ENCODE measurements around the gene RAPGEF3. TPM values are rescaled to one million over a fixed set of nuclear protein-coding genes. Genes with fewer than 3 reads are reported as not detected.

Gene RAPGEF3
- total RNA-seq, 2 experiments from 2014 or later = 1.1 to 1.4 TPM

- ChIA-PET POLR2A (interaction anchor here (0.6 kb wide), 1 partner anchor 166 kb away, joined by 5 read pairs; no protein-coding TSS in a partner anchor), CTCF (interaction anchor here (0.9 kb wide), 1 partner anchor 9 kb away, joined by 6 read pairs; no protein-coding TSS in a partner anchor)
These were observed 36.6 kb upstream of the RAPGEF3 start for GRCh38 chr12:47795121-47795813.

- POLR2A ChIA-PET = no interaction called here
- CTCF ChIA-PET = interaction anchor here (0.7 kb wide), 1 partner anchor 53 kb away, joined by 3 read pairs; no protein-coding TSS in a partner anchor
These were observed 36.0 kb upstream of the RAPGEF3 start for GRCh38 chr12:47794679-47795078.

GRCh38 chr12:47793015-47793681 is 34.5 kb upstream of the RAPGEF3 start:
- CTCF ChIA-PET = interaction anchor here (0.9 to 1.2 kb wide), 3 partner anchors 45 to 78 kb away, joined by 3 to 4 read pairs (median 3); no protein-coding TSS in a partner anchor
- POLR2A ChIA-PET = no interaction called here

GRCh38 chr12:47791874-47792273 is 33.2 kb upstream of the RAPGEF3 start:
- CTCF ChIA-PET = interaction anchor here (1.0 to 1.4 kb wide), 3 partner anchors 10 to 77 kb away, joined by 3 to 5 read pairs (median 3); no protein-coding TSS in a partner anchor
- POLR2A ChIA-PET = interaction anchor here (0.6 kb wide), 1 partner anchor 14 kb away, joined by 3 read pairs; no protein-coding TSS in a partner anchor

- CTCF ChIA-PET = interaction anchor here (1.2 to 1.6 kb wide), 3 partner anchors 10 to 25 kb away, joined by 3 to 5 read pairs (median 3); no protein-coding TSS in a partner anchor
- POLR2A ChIA-PET = interaction anchor here (1.1 kb wide), 1 partner anchor 10 kb away, joined by 6 read pairs; no protein-coding TSS in a partner anchor
These were observed 32.7 kb upstream of the RAPGEF3 start for GRCh38 chr12:47791351-47791746.

- ChIA-PET POLR2A (interaction anchor here (1.1 kb wide), 1 partner anchor 10 kb away, joined by 6 read pairs; no protein-coding TSS in a partner anchor), CTCF (interaction anchor here (0.9 to 1.6 kb wide), 3 partner anchors 11 to 49 kb away, joined by 3 read pairs; no protein-coding TSS in a partner anchor)
These were observed 32.1 kb upstream of the RAPGEF3 start for GRCh38 chr12:47790676-47791350.

GRCh38 chr12:47789712-47790489 is 31.2 kb upstream of the RAPGEF3 start:
- ChIA-PET POLR2A (interaction anchor here (0.5 kb wide), 1 partner anchor 51 kb away, joined by 4 read pairs; no protein-coding TSS in a partner anchor), CTCF (interaction anchor here (0.9 to 1.8 kb wide), 6 partner anchors 9 to 49 kb away, joined by 3 to 4 read pairs (median 3); no protein-coding TSS in a partner anchor)

GRCh38 chr12:47789141-47789540 is 30.5 kb upstream of the RAPGEF3 start:
- POLR2A ChIA-PET = interaction anchor here (0.5 kb wide), 1 partner anchor 51 kb away, joined by 4 read pairs; no protein-coding TSS in a partner anchor

GRCh38 chr12:47787596-47788319 is 29.1 kb upstream of the RAPGEF3 start:
- CTCF ChIA-PET = interaction anchor here (1.1 to 3.1 kb wide), 3 partner anchors 8 to 50 kb away, joined by 5 to 14 read pairs (median 5); no protein-coding TSS in a partner anchor
- POLR2A ChIA-PET = interaction anchor here (0.9 to 2.1 kb wide), 2 partner anchors 20 to 45 kb away, joined by 3 to 5 read pairs; no protein-coding TSS in a partner anchor

More at GRCh38 chr12:47789141-47789540, 30.5 kb upstream of the RAPGEF3 start:
- CTCF ChIA-PET = interaction anchor here (1.2 to 1.8 kb wide), 4 partner anchors 9 to 50 kb away, joined by 3 to 5 read pairs (median 4); no protein-coding TSS in a partner anchor

GRCh38 chr12:47786662-47787280 is 28.1 kb upstream of the RAPGEF3 start:
- CTCF ChIA-PET = interaction anchor here (1.1 to 3.1 kb wide), 3 partner anchors 45 to 52 kb away, joined by 3 to 14 read pairs (median 5); no protein-coding TSS in a partner anchor
- POLR2A ChIA-PET = interaction anchor here (2.1 kb wide), 1 partner anchor 21 kb away, joined by 5 read pairs; no protein-coding TSS in a partner anchor

- POLR2A ChIA-PET = no interaction called here
- CTCF ChIA-PET = interaction anchor here (1.3 to 3.1 kb wide), 3 partner anchors 10 to 53 kb away, joined by 3 to 14 read pairs (median 3); no protein-coding TSS in a partner anchor
These were observed 27.4 kb upstream of the RAPGEF3 start for GRCh38 chr12:47785887-47786661.

- ChIA-PET CTCF (interaction anchor here (1.1 to 3.1 kb wide), 5 partner anchors 10 to 54 kb away, joined by 3 to 14 read pairs (median 3); no protein-coding TSS in a partner anchor), POLR2A (interaction anchor here (0.5 kb wide), 1 partner anchor 65 kb away, joined by 4 read pairs; no protein-coding TSS in a partner anchor)
These were observed 26.6 kb upstream of the RAPGEF3 start for GRCh38 chr12:47785036-47785886.

- ChIA-PET CTCF (interaction anchor here (1.1 to 3.1 kb wide), 3 partner anchors 40 to 54 kb away, joined by 3 to 14 read pairs (median 5); no protein-coding TSS in a partner anchor), POLR2A (interaction anchor here (0.5 kb wide), 1 partner anchor 66 kb away, joined by 4 read pairs; no protein-coding TSS in a partner anchor)
These were observed 25.4 kb upstream of the RAPGEF3 start for GRCh38 chr12:47783821-47784819.

All from activated CD8-positive, alpha-beta memory T cell treated with anti-CD3 and anti-CD28 coated beads for 36 hours (primary cell).